HepG2 (cell line): ENCODE results near the gene GCN1. TPM values are rescaled to one million over a fixed set of nuclear protein-coding genes. Genes with fewer than 3 reads are reported as not detected.
A peak's percentile ranks its signal among the peaks of the same experiment; 100 is the strongest.

ENCODE experiments used
- AHR ChIP-seq: IDR thresholded peaks from 2 replicates; pipeline ENCODE4 v1.6.1; 2018; ENCODE audit warnings: missing genetic modification reagents, missing compliant biosample characterization
- BRF2 ChIP-seq: sonication (generic); formaldehyde crosslinking; IDR thresholded peaks from 2 replicates; pipeline ENCODE4 v1.8.1; 2022; ENCODE audit warnings: mild to moderate bottlenecking, missing genetic modification reagents
- CENPX ChIP-seq: sonication (generic); formaldehyde crosslinking; IDR thresholded peaks from 2 replicates; pipeline ENCODE4 v1.9.0; 2021; ENCODE audit warnings: mild to moderate bottlenecking, missing genetic modification reagents, moderate library complexity
- DNMT1 ChIP-seq: sonication (generic); formaldehyde crosslinking; IDR thresholded peaks from 2 replicates; pipeline ENCODE4 v1.5.1; 2020; ENCODE audit warnings: mild to moderate bottlenecking, missing genetic modification reagents
- GLMP ChIP-seq: sonication (generic); formaldehyde crosslinking; IDR thresholded peaks from 2 replicates; pipeline ENCODE4 v1.9.0; 2021; ENCODE audit warnings: missing genetic modification reagents, mild to moderate bottlenecking, borderline replicate concordance
- KDM6A ChIP-seq: IDR thresholded peaks from 2 replicates; pipeline ENCODE4 v1.6.1; 2016; ENCODE audit warnings: low read depth
- PPARG ChIP-seq: conservative IDR thresholded peaks from 2 replicates; pipeline ENCODE4 v1.6.1; 2016; ENCODE audit warnings: missing biosample characterization, missing genetic modification reagents
- PRMT3 ChIP-seq: sonication (generic); formaldehyde crosslinking; IDR thresholded peaks from 2 replicates; pipeline ENCODE4 v1.8.1; 2022; ENCODE audit warnings: low read depth, mild to moderate bottlenecking, moderate library complexity, missing genetic modification reagents, borderline replicate concordance
- RAD21 ChIP-seq: fragments of 450-650 bp; formaldehyde crosslinking; IDR thresholded peaks from 2 replicates; pipeline ENCODE4 v1.5.0; 2020; ENCODE audit warnings: mild to moderate bottlenecking
- RCOR2 ChIP-seq: IDR thresholded peaks from 2 replicates; pipeline ENCODE4 v1.6.1; 2016; ENCODE audit warnings: missing biosample characterization, missing genetic modification reagents
- SRSF1 ChIP-seq: fragments of 200-400 bp; formaldehyde crosslinking; optimal IDR thresholded peaks from 2 replicates; pipeline ENCODE3; 2017; ENCODE audit warnings: mild to moderate bottlenecking, low read depth, low read length, moderate library complexity
- TFAP4 ChIP-seq: sonication (generic); IDR thresholded peaks from 2 replicates; pipeline ENCODE4 v1.6.1; 2016; ENCODE audit warnings: low read depth, borderline replicate concordance
- U2AF1 ChIP-seq: fragments of 200-400 bp; formaldehyde crosslinking; optimal IDR thresholded peaks from 2 replicates; pipeline ENCODE3; 2017; ENCODE audit warnings: mild to moderate bottlenecking, low read depth, low read length
- YY1 ChIP-seq: IDR thresholded peaks from 2 replicates; pipeline ENCODE4 v1.6.1; 2011; ENCODE audit warnings: low read length, low read depth, moderate library complexity, mild to moderate bottlenecking; ENCODE audit not compliant: insufficient read depth, insufficient replicate concordance
- ZBTB4 ChIP-seq: sonication (generic); formaldehyde crosslinking; IDR thresholded peaks from 2 replicates; pipeline ENCODE4 v1.4.0; 2020; ENCODE audit warnings: missing genetic modification reagents, mild to moderate bottlenecking, borderline replicate concordance
- ZFP36L2 ChIP-seq: sonication (generic); formaldehyde crosslinking; IDR thresholded peaks from 2 replicates; pipeline ENCODE4 v1.4.0; 2020; ENCODE audit warnings: missing genetic modification reagents
- ZFP41 ChIP-seq: sonication (generic); formaldehyde crosslinking; IDR thresholded peaks from 2 replicates; pipeline ENCODE4 v1.4.0; 2020; ENCODE audit warnings: mild to moderate bottlenecking, missing genetic modification reagents, borderline replicate concordance
- ZFP90 ChIP-seq: sonication (generic); formaldehyde crosslinking; IDR thresholded peaks from 2 replicates; pipeline ENCODE4 v1.8.0; 2022; ENCODE audit warnings: missing genetic modification reagents, mild to moderate bottlenecking, inconsistent platforms, borderline replicate concordance
- ZNF274 ChIP-seq: sonication (generic); formaldehyde crosslinking; IDR thresholded peaks from 2 replicates; pipeline ENCODE4 v1.5.1; 2020; ENCODE audit warnings: mild to moderate bottlenecking, missing genetic modification reagents
- ZNF484 ChIP-seq: sonication (generic); formaldehyde crosslinking; IDR thresholded peaks from 2 replicates; pipeline ENCODE4 v1.5.1; 2020; ENCODE audit warnings: mild to moderate bottlenecking, low read depth, missing genetic modification reagents, borderline replicate concordance
- ZNF569 ChIP-seq: sonication (generic); formaldehyde crosslinking; IDR thresholded peaks from 2 replicates; pipeline ENCODE4 v1.5.0; 2020; ENCODE audit warnings: mild to moderate bottlenecking, missing genetic modification reagents, moderate library complexity, borderline replicate concordance
- ZNF619 ChIP-seq: sonication (generic); formaldehyde crosslinking; IDR thresholded peaks from 2 replicates; pipeline ENCODE4 v1.4.0; 2020; ENCODE audit warnings: mild to moderate bottlenecking, missing genetic modification reagents
- polyA plus RNA-seq, 8 experiments: library from polyadenylated mRNA; depleted of rRNA in 3 of 8; stranded (reverse) in 7 of 8; unstranded in 1 of 8; fragments of >200 nt; fragmentation: Illumina TruSeq in 4 of 8; extraction: Trizol in 4 of 8; gene quantifications; 2 replicates each; pipeline versions ENCODE4 v1.2.1 to v1.2.3, GENCODE V29; 2011 to 2016; ENCODE audit warnings: low read depth in 4 of 8, missing spikeins in 1 of 8, mixed read lengths in 1 of 8; ENCODE audit not compliant: insufficient read depth in 1 of 8
- total RNA-seq, 5 experiments: library from RNA; depleted of rRNA; stranded (reverse); fragments of >200 nt; fragmentation: Illumina TruSeq; extraction: Trizol; gene quantifications; 2 replicates each; pipeline ENCODE4 v1.2.3, GENCODE V29; 2016; ENCODE audit warnings: low read depth in 1 of 5

GCN1 gene
- total and polyA plus RNA-seq, 2 of the 13 experiments (the other 11 are each of a cell fraction or from before 2014, with no cell fraction given): 58.2 to 83.0 TPM

- TF ChIP-seq PRMT3 (CRISPR knock-in tag) (no peak), U2AF1 (no peak), ZFP90 (CRISPR knock-in tag) (peak; percentile 89; the same call in 1 of the 2 replicates), GLMP (CRISPR knock-in tag) (peak; percentile 43; the same call in 1 of the 2 replicates), SRSF1 (no peak), ZNF619 (peak; percentile 87), ZBTB4 (CRISPR knock-in tag) (0 out of 2 replicates have a peak, but pooled peaks have one; percentile 27), CENPX (CRISPR knock-in tag) (peak; percentile 89; the same call in 1 of the 2 replicates), TFAP4 (peak; percentile 34; the same call in 1 of the 2 replicates), ZNF569 (CRISPR knock-in tag) (no peak), ZFP36L2 (CRISPR knock-in tag) (no peak), RCOR2 (CRISPR knock-in tag) (no peak), KDM6A (CRISPR knock-in tag) (no peak), BRF2 (peak; percentile 94), ZNF274 (CRISPR knock-in tag) (peak; percentile 80), AHR (peak; percentile 78; the same call in 1 of the 2 replicates), YY1 (peak; percentile 95), PPARG (CRISPR knock-in tag) (peak; percentile 91), ZNF484 (no peak), RAD21 (CRISPR knock-in tag) (peak; percentile 57), ZFP41 (0 out of 2 replicates have a peak, but pooled peaks have one; percentile 37), DNMT1 (CRISPR knock-in tag) (no peak)
Observed at GRCh38 chr12:120194534-120195395, at the start of gene GCN1 (continued).
